DMS79 treated with DMSO at 0.1 percent for 48 hours (cell line): Measurements from ENCODE around the gene C12orf57.

Source experiments
- DNase-seq: peaks from one replicate; lab custom pipeline; 2025; lab: John Stamatoyannopoulos, UW

The C12orf57 gene

DNA sequence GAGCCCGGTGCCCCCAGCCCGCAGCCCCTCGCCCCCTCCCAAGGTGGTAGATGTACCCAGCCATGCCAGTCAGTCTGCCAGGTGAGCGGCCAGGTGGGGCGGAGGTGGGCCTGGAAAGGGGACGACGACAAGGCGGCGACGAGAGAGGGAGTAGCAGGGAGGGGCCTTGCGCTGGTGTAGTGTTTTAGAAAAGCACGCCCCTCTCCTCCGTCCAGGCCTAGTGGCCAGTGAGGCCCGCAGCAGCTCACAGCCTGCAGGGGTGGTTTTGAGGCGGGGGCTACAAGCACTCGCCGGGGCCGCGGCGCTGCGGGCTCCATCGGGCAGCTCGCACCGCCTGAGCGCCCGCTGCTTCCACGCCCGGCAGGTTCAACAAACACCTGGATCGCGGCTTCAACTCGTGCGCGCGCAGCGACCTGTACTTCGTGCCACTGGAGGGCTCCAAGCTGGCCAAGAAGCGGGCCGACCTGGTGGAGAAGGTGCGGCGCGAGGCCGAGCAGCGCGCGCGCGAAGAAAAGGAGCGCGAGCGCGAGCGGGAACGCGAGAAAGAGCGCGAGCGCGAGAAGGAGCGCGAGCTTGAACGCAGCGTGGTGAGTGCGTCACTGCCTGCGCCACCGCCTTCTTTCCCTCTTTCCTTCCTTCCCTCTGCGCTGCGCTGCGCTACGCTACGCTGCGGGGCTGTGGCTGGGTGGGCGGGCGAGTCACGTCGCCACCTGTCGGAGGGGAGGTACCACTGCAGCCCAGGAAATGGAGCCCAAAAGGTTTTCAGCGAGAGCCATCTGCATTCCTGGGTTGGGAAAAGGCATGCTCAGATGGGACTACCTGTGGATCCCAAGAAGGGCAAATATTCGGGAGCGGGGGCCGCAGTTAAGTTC, 6.1 kb upstream of the C12orf57 start:
- DNase-seq = peak; percentile 94

DNA sequence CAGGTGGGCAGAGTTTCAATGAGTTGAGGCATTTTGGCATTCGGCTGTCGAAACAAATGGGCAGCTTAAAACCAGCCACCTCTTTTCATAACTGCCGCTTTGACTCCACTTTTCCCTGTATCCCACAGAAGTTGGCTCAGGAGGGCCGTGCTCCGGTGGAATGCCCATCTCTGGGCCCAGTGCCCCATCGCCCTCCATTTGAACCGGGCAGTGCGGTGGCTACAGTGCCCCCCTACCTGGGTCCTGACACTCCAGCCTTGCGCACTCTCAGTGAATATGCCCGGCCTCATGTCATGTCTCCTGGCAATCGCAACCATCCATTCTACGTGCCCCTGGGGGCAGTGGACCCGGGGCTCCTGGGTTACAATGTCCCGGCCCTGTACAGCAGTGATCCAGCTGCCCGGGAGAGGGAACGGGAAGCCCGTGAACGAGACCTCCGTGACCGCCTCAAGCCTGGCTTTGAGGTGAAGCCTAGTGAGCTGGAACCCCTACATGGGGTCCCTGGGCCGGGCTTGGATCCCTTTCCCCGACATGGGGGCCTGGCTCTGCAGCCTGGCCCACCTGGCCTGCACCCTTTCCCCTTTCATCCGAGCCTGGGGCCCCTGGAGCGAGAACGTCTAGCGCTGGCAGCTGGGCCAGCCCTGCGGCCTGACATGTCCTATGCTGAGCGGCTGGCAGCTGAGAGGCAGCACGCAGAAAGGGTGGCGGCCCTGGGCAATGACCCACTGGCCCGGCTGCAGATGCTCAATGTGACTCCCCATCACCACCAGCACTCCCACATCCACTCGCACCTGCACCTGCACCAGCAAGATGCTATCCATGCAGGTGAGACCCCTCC, 5.2 kb upstream of the C12orf57 start:
- DNase-seq = no peak

GRCh38 chr12:6939191-6939540, 4.7 kb upstream of the C12orf57 start:
- no peak for DNase-seq

DNA sequence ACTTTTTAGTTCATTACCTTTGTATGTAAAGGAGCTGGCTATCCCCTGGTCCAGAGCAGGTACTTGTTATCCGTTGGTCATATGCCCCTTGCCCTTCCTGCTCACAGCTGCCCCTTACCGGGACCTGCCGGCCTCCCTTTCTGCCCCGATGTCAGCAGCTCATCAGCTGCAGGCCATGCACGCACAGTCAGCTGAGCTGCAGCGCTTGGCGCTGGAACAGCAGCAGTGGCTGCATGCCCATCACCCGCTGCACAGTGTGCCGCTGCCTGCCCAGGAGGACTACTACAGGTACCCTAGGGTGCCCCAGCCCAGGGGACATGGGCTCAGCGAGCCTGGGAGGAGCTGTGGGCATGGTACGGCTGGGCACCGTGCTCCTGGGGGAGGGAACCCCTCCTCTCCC, 2.6 kb upstream of the C12orf57 start:
- no peak for DNase-seq

GRCh38 chr12:6941782-6942181, 2.0 kb upstream of the C12orf57 start:
- no peak for DNase-seq

DNA sequence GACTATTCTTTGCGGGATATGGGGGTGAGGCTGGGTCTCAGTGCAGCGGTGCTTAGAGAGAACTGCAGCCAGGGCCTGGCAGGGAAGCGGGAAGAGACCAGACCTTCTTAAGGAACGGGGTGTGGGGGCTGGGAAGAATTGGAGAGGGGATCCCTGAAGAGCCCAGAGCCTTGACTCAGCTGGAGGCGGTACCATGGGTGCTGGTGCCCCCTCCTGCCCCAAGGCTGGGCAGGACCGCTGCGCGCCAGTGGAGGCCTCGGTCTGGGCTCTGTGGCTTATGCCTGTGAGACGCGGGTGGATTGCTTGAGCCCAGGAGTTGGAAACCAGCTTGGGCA, 1.5 kb upstream of the C12orf57 start:
- no peak for DNase-seq

DNA sequence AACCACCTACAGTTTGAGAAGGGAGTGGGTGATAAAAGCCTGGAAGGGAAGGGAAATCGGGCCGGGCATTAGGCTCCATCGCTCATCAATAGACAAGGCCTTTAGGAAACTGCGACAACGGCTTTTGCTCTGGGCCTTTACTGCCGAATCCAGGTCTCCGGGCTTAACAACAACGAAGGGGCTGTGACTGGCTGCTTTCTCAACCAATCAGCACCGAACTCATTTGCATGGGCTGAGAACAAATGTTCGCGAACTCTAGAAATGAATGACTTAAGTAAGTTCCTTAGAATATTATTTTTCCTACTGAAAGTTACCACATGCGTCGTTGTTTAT, 467 bp upstream of the C12orf57 start:
- DNase-seq = peak; percentile 94

GRCh38 chr12:6944381-6945186, 762 bp downstream of the C12orf57 start:
- DNase-seq = peak; percentile 96

DNA sequence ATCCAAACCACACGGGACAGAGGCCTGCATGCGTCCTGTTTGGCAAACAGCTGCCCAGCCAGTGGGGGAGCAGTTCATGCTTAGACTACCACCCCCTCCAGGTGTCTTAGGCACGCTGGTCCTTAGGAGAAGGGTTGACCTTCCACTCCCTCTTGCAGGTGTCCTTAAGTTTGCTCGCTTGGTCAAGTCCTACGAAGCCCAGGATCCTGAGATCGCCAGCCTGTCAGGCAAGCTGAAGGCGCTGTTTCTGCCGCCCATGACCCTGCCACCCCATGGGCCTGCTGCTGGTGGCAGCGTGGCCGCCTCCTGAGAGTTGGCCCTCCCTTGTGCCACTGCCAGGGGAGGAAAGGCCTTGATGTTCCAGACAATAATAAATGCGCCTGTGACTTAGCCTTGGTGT, 1.8 kb downstream of the C12orf57 start:
- no peak for DNase-seq

DNA sequence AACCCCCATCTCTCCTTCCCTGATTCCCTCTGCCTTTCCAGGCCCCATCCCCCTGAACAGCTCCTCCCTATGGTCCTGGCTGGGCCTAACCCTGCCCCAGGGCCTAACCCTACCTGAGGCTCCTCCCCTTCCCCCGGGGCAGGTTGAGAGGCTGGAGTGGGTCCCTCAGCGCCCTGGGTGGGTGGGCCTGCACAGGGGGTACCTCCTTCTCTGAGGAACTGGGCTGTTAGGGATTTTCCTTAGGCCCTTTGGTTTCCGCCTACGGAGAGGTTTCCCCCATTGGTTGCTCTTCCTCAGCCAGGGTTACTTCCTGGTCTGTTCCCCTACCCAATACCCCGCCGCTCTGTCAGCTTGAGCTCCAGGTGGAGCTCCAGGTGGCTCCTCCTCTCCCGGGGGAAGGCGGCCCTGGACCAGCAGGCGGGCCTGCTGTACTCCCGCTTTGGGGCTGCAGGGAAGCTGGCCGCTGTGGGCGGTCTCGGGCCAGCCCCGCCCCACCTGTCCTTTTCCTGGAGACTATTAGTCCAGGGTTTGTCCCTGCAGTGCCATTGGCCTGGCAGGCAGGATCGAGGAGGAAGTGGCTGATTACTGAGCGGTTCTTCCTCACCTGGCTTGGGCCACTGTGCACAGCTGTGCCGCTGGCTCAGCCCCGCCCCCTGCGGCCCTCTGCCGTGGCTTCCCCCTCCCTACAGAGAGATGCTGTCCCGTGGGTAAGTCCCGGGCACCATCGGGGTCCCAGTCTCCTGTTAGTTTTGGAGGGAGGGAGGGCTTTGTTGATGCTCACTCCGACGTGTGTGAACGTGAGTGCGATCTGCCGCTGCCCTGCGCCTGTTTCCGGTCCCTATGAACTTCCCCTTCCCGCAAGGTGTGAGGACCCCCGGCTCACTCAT, 2.5 kb downstream of the C12orf57 start:
- DNase-seq = peak; percentile 95

GRCh38 chr12:6946920-6947374, 3.1 kb downstream of the C12orf57 start:
- DNase-seq = no peak

DNA sequence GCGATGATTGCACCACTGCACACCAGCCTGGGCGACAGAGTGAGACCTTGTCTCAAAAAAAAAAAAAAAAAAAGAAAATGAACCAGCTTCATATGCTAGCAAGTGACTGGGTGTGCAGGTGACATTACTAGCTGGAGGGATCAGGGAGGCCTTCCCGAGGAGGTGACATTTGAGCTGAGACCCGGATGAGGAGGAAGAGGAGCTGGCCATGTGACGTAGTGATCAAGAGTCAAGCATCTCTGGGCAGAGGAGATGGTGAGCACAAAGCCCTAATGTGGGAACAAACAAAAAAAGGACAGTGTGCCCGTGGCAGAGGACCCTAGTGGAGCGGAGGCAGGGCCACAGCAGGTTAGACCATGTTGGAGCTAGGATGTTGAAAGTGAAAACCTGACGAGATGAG, 3.8 kb downstream of the C12orf57 start:
- DNase-seq = no peak

GRCh38 chr12:6948873-6949594, 5.2 kb downstream of the C12orf57 start:
- no peak for DNase-seq

GRCh38 chr12:6950401-6950801, 6.6 kb downstream of the C12orf57 start:
- no peak for DNase-seq

DNA sequence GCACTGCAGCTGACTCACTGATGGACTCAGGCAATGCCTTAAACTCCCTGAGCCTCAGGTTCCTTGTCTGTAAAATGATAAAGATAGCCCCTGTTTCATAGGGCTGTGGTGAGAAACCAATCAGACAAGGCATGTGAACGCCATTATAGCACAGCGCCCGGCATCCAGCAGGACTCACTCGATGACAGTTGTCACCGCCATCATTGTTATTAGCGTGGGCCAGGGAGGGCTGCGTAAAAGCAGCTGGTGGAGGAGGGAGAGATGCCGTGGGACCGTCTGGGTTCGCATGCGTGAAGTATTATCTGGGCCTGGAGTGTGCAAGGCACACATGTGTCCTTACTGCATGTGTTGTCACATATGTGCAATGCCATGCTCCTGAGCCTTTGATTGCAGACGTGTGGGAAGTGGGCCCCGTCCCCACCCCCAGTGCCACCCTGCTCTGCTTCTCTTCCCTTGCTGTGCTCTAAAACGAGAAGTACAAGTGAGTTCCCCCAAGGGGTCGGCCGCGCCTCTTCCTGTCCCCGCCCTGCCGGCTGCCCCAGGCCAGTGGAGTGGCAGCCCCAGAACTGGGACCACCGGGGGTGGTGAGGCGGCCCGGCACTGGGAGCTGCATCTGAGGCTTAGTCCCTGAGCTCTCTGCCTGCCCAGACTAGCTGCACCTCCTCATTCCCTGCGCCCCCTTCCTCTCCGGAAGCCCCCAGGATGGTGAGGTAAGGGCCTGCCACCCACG, 7.2 kb downstream of the C12orf57 start, which contains the start of gene PTPN6:
Gene PTPN6 (plus strand): TSS at position 546 of the 730 bp plus-strand sequence. CDS start 157 bp downstream, at position 703.
- no peak for DNase-seq

GRCh38 chr12:6951551-6952120, 7.8 kb downstream of the C12orf57 start:
- DNase-seq = no peak

DNA sequence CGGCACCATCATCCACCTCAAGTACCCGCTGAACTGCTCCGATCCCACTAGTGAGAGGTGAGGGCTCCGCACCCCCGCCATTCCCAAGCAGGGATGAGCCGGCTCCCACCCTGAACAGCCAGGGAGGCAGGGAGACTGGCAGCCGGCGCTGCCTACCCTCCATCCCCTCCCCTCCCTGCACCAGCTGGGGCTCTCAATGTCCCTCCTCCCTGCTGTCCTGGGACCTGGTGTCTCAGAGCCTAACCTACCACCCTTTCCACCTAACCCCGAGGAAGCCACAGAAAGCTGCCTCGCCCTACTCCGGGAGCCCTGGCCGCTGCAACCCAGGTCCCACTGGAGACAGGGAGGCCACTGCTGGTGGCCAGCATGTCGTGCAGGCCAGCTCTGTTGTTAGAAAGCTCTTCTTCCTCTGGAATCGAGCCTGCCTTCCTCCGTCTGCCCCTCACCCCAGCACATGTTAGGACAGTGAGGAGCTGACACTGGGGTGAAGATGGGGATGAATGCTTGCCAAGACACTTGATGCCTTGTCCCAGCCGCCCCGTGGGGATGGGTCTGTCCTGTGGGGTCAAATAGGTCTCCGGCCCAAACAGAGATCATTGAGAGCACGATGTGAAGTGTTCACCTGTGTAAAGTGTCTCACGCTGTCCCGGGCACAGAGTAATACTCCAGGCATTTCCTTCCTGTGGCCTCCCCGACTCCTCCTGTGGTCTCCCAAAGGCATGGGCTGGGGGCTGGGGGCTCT, 8.5 kb downstream of the C12orf57 start:
- no peak for DNase-seq

DNA sequence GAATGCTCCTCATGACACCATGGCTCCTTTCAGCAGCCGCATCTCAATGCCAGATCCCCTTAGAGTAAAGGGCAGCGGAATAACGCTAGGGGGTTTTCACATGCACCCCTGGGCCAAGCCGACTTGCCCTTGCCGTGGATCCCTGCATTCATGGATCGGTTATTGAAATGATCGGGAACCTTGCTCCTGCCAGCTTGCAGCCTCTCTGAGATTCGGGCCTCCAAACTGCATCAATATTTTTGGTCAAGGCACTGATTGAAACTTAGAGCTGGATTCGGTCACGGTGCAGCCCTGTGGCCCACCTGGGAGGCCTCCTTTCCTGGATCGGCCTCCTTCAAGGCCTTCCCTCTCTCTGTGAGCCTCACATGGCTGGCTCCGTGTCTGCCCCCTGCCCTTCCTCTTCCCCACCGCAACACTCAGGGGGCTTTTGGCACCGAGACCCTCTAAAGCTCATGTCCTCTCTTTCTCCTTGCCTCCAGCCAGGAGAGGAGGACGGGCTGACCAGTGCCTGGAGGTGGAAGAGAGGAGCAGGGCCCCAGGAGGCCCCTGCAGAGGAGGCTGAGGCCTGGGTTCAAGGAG, 9.1 kb downstream of the C12orf57 start:
- DNase-seq = no peak
